GM18505 (cell line): ENCODE measurements around the gene PAQR5.
"Not testable (repeated sequence)": the region's sequence is repeated elsewhere in the genome, so short reads cannot be mapped to it uniquely, and the experiment has no call there.

Experiments
- ATAC-seq: cut with Tn5 transposase; IDR thresholded peaks from one replicate; pipeline ENCODE4 v1.9.1; 2021; ENCODE audit not compliant: unreplicated experiment
- POLR2A ChIP-seq: IDR thresholded peaks from 4 replicates; pipeline ENCODE4 v1.6.1; 2011; ENCODE audit warnings: borderline replicate concordance; ENCODE audit not compliant: insufficient read depth, insufficient read length; ENCODE audit errors: extremely low read depth

The PAQR5 gene

DNA sequence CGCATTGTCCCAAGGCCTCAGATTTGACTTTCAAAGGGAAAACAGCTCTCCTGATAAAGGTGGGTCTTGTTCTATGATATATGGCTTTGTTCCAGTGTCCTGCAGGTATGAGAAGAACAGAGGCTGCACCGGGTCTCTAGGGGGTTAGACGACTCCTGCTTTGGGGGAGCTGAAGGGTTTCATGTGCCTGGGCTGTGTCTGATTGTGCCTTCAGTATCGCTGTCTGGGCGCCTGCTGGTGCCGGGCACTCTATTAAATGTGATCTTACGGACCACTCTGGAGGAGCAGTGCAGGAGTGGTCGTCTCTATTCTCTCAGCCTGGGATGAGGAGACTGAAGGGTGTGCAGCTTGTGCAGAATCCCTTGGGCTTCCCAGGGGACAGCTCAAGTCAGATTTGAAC, 16.0 kb downstream of the PAQR5 start:
- no peak for ATAC-seq
- no peak for TF ChIP-seq POLR2A

DNA sequence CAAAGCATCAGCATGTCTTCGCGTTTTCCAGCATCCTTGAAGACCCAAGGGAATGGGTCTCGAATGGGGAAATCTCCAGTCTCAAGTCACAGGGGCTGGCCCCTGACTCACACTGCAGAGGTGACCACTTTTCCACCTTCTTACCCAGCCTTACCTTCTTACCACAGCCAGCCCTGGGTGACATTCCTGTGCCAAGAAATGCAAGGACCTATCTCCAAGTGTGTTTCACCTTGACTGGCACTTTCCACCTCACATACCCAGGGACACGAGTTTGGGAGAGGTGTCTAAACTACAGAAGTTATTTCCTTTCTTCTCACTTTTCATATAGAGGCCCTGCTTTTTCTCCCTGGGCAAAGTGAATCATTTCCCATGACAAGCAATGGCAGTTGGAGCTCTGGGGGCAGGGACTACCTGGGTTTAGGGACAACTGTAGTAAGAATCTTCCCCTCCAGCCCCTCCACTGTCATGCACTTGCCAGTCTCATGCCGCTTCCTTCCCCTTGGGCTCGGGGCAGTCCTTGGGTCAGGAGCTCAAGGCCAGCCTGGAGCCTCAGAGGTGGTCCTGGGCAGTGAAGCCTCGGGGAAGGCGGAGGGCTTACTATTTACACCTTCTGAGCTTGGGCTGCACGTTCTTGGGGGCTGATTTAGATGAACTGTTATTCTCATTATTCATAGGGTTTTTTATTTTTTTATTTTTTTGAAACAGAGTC, 16.8 kb downstream of the PAQR5 start:
- ATAC-seq = no peak

DNA sequence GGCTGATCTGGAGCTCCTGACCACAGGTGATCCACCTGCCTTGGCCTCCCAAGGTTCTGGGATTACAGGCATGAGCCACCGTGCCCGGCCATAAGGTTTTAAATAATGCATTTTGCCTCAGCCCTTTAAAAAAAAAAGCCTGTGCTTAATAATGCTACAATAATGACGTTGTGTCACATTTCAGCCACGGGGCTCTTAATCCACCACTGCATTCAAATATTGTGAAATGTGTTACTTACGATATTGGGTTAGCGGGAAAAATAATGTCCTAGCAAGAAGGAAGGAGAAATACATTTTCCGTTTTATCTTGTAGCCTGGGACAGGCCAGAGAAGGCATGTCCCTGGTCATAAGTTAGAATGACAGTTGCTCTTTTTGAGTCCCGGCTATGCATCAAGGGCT, 17.6 kb downstream of the PAQR5 start:
- no peak for TF ChIP-seq POLR2A
- no peak for ATAC-seq

More for the DNA sequence above, 16.8 kb downstream of the PAQR5 start:
- no peak for TF ChIP-seq POLR2A

DNA sequence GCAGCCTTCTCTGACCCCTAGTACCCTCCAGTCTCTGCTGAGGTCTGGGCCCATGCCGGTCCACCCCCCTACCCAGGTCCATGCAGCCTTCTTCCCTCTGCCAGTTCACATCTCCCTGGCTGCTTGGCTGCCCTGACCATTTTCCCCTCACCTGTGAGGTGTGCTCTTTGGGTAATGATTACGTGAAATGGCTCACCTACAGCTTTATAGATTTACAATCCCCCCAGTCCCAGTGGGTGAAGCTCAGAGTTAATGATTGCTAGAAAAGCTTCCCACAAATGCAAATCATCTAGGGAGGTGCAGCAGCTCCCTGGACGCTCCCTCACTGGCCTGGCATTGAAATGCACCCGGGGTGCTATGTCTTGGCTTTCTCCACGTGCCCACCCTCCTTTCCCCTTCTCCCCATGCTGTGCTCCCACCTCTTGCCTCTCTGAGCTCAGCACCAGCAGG, 18.7 kb downstream of the PAQR5 start:
- TF ChIP-seq POLR2A = no peak
- ATAC-seq = no peak

DNA sequence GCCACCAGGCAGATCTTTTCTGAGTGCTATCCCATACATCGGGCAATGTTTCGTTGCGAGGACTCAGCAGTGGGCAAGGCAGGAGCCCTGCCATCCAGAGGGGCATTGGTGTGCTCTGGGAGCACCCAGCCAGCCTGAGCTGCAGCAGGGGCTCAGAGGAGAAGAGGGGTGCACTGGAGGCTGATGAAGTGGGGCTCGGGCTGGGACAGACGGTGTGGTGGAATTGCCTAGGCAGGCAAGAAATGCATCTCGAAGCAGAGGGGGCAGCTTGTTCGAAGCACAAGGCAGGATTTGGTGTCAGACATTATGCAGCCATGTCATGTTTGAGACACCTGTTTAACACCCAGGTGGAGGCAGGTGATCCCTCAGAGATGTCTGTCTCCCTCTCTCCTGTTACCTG, 19.3 kb downstream of the PAQR5 start:
- no peak for ATAC-seq

DNA sequence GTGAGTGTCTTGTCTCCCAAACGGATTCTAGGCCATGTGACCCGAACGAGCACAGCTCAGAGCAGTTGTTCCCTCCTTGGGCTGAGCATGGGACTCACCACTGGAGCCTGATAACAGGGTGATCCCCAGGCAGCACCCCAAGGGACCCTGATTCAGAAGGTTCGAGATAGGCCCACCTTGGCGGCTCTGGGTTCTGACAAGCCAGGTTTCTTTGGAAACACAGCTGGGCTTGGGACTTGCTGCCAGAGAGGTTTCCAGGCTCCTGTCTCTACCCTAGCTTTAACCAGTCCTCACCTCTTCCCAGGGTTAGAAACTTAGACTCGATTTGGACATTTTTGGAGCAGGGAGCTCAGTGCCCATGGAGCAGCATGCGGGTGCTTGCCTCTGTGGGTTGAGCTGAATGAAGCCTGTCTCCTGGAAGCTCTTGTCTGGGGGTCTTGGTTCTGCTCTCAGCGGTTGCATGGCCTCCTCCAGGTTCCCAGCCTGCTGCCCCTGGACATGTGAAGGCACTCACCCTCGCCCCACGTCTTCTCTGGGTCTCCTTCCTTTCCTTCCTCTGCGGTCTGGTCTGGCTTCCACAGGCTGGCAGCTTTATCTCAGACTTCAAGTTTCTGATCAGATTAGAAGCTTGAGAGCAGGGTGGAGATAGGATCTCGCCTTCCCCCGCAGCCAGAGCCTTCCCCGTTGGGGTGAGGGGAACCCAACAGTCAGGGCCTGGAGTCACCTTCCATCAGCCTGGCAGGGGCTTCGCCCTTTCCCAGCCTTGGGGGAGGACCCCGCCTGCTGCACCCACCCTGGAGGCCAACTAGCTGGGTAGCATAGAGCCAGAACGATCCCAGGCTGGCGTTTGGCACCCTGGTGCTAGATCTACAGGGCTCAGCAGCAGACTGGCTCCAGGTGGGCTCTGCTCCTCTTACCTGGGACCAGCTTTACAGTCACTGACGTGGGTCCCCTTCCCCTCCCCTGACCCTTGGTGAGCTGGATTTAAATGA, 21.0 kb downstream of the PAQR5 start:
- no peak for ATAC-seq
- TF ChIP-seq POLR2A = no peak

More for the DNA sequence above, 19.3 kb downstream of the PAQR5 start:
- TF ChIP-seq POLR2A = no peak

DNA sequence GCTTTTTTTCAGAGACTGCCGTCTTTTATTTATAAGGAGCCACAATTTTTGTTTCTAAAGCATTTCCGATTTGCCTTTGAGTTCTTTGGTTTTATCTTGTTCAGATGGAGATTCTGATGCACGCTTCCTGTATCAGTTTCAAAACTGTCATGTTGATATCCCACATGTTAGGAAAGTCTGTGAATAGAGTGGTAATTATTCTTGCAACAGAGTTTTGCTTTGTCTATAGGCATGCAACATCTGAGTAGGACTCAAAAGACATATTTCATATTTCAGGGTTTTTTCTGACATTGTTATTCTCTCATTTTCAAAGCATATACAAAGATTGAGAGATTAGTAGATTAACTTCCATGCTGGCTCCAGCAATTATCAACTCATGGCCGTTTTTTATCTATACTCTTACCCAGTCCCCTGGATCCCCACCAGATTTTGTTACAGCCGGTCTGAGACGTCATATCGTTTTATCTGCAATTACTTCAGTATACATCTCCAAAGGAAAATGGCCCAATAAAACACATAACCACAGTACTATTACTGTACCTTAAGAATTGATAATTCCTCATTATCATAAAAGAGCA, 22.4 kb downstream of the PAQR5 start:
- TF ChIP-seq POLR2A = no peak
- no peak for ATAC-seq

DNA sequence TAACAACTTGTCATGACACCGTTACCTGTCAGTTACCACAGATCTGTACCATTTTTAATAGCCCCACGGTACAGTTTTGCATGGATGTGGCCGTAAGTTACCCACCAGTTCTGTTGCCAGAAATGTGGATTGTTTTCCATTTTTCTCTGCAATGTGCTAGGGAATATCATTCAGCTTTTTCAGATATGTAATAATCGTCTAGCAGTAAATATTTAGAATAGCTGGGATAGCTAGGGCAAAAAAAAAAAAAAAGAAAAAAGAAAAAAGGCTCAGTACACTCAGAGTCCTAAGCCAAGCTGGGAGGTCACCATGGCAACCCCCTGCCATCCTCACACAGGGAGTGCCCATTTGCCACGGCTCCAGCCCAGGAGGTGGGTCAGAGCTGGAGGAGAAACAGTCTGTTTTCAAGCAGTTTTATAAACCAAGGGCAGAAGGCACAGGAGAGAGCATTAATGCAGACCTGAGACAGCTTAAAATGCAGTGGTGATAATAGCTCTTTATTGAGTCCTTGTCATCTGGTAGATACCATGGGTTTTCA, 25.2 kb downstream of the PAQR5 start:
- TF ChIP-seq POLR2A = no peak
- ATAC-seq = no peak

DNA sequence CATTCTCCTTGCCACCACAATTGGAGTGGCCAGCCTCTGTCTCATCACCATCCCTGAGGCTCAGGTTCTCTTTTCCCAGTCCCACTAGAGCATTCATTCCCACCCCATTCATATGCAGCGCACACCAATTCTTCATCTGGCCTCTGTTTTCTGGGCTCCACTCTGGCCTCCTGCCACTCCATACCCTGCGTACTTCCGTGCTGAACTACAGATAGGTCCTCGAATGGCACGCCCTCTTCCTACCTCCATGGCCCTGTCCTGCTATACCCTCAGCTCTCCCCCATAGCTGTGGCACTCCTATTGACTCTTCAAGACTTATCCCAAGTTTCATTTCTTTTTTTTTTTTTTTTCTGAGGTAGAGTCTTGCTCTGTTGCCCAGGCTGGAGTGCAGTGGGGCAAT, 25.9 kb downstream of the PAQR5 start:
- TF ChIP-seq POLR2A = no peak
- ATAC-seq = no peak

DNA sequence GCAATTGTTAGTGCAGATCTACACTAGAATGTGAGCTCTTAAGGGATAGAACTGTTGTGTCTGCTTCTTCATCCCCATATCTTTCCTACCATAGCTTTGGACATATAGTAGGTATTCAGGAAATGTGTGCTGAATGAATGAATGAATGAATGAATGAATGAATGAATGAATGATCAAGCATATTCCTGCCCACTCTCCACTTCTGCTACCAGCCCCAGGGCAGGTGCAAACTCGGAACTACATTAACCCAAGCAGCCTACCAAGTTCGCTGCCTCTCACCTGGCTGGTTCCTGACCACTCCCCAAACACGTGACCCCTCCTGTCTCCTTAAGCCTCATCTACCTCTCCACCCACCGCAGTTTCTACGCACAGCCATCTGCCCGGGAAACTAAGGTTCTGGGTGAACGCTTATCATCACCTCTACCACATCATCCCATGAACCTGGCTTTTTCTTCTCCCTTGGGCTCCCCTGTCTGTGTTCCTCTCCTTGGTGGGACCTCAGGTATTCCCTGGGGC, 26.8 kb downstream of the PAQR5 start:
- no peak for ATAC-seq
- no peak for TF ChIP-seq POLR2A

DNA sequence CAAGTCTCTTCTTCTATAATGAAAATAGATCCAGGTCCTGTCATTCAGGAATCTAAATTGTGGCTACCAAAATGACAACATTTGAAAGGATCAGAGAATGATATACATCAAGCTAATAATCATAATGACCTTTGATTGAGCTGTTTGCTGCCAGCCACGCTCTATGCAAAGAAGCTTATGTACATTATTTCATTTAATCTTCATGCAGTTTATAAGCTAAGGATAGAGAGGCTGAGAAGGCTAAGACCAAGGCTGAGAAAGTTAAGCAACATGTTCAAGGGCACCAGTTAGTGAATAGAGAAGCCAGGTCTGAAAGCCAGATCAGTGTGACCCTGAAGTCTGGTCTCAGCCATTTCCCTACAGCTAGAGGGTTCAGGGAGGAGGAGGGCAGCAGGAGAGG, 29.4 kb downstream of the PAQR5 start:
- no peak for ATAC-seq
- no peak for TF ChIP-seq POLR2A

DNA sequence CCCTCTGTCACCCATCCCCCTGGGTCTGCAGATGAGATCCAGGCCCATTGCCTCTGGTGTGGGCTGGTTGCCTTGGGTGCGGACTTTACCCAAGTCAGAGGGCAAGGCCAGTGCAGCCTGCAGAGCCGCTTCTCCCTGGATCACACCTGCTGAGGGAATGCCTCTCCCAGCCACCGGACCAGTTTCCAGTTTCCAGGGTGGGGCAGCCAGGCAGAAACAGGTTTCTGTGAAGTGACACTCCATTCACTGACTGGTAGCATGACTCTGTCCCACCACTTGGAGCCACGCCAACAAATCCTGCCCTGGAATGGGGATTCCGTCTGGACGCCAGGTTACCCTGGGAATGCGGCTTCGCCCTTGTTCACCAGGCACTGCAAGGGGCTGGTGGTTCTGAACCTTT, 30.0 kb downstream of the PAQR5 start:
- no peak for TF ChIP-seq POLR2A
- ATAC-seq = no peak

DNA sequence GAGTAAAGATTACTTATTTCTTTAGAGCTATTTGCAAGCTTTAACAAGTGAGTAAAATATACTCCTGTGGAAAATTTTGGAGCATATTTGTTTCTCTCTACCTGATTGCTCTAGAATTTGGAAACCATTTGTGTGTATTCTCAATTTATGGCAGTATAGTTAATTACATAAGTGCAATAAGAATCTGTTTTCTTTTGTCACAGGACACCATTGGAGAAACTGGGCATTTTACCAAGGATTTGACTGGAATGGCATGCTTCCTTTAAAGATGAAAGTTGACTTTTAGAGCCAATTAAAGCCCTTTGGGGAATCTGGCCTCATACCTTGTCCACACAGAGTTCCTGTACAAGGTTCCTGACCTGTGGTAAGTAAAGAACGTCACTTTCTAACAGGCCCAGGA, 38.4 kb downstream of the PAQR5 start:
- TF ChIP-seq POLR2A = no peak
- ATAC-seq = no peak

DNA sequence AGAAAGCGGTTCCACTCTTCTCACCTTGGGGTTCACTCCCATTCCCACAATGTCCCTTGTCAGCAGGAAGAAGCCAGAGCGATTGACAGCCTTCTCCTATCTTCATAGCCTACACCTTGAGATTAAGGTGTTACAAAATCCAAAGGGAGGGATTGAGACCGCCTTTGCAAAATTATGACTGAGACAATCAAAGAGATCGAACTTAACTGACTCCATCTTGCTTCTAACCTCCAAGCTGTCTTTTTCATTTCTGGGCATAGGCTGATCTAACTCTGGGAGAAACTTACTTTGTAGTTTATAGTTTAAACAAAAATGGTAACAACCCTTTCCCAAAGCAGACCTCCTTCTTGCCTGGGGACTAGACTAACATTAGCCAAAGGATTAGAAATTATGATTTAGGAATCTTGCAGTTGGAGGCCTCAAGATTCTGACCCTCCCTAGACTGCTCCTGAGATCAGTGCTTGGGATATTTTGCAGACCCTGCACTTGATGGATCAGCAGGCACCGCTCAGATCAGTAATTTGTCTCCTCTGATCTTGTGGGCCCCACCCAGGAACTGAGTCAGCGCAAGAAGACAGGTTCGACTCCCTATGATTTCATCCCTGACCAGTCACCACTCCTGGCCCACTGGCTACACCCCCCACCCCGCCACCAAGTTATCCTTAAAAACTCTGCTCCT, 40.0 kb downstream of the PAQR5 start:
- no peak for ATAC-seq
- no peak for TF ChIP-seq POLR2A

DNA sequence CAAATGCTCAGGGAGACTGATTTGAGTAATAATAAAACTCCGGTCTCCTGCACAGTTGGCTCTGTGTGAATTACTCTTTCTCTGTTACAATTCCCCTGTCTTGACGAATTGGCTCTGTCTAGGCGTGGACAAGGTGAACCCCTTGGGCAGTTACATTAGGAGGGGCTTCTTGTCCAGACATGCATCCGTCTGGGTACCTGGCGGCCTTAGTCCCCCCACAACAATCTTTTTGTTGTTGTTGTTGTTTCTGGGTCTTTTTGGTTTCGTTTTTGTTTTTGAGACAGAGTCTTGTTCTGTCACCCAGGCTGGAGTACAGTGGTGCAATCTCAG, 40.5 kb downstream of the PAQR5 start:
- ATAC-seq = not testable (repeated sequence)
